Prostate gland (tissue), 2 donors: ENCODE data around the gene GNA15.

Experiments
- POLR2AphosphoS5 ChIP-seq: sonication (generic); formaldehyde crosslinking; IDR thresholded peaks from one replicate; pipeline ENCODE4 v1.6.1; 2017; ENCODE audit warnings: antibody characterized with exemption
- TF ChIP-seq, protein P1 (sequence below), 4 experiments: fragments of 200-600 bp in 2 of 4; fragments of 450-650 bp in 2 of 4; sonication (generic) in 2 of 4; IDR thresholded peaks; 1 replicate in 3 of 4; 2 replicates in 1 of 4; pipeline ENCODE4 v1.5.1; 2016 to 2019; ENCODE audit warnings: antibody characterized with exemption in 4 of 4, mild to moderate bottlenecking in 2 of 4, moderate library complexity in 2 of 4

DNA sequence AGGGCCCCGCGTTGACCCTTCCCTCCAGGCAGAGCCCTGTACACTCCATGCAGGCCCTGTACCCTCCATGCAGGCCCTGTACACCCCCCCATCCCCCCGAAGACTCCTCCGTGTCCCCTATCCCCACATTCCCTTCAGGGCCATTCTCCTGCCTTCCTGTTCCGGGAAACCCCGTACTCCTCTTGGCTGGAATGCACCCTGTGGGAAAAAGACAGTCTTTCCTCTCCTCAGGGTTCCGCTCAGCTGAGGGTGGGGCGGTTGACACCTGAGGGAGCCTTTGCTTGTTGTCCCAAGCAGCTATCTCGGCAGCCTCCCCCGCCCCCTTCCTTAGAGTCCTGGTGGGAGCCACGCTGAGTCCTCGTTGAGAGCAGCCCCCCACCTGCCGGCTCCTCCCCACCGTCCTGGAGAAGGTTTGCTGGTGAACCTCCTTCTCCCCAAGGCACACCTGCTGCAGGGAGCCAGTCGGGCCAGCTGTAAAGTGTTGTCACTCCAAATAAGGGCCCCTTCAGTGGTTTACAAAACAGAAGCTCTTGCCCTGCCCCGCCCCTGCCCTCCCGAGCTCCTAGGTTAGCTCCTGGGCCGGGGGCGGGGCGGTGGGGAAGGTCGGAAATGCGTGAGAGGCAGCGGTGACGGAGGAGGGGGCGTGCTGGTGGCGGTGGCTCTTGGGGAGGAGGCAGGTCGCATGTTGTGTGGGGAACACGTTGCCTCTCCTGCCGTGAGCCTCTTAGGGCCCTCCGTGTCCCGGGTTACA is 40.2 kb upstream of the GNA15 start:
- TF ChIP-seq, protein P1, sequence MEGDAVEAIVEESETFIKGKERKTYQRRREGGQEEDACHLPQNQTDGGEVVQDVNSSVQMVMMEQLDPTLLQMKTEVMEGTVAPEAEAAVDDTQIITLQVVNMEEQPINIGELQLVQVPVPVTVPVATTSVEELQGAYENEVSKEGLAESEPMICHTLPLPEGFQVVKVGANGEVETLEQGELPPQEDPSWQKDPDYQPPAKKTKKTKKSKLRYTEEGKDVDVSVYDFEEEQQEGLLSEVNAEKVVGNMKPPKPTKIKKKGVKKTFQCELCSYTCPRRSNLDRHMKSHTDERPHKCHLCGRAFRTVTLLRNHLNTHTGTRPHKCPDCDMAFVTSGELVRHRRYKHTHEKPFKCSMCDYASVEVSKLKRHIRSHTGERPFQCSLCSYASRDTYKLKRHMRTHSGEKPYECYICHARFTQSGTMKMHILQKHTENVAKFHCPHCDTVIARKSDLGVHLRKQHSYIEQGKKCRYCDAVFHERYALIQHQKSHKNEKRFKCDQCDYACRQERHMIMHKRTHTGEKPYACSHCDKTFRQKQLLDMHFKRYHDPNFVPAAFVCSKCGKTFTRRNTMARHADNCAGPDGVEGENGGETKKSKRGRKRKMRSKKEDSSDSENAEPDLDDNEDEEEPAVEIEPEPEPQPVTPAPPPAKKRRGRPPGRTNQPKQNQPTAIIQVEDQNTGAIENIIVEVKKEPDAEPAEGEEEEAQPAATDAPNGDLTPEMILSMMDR (IDR thresholded peaks at IDR 0.05) = no peak
- TF ChIP-seq POLR2AphosphoS5 = no peak
